ENCODE data around the gene HERC3.
A peak's percentile ranks its signal among the peaks of the same experiment; 100 is the strongest.

HERC3 gene

DNA sequence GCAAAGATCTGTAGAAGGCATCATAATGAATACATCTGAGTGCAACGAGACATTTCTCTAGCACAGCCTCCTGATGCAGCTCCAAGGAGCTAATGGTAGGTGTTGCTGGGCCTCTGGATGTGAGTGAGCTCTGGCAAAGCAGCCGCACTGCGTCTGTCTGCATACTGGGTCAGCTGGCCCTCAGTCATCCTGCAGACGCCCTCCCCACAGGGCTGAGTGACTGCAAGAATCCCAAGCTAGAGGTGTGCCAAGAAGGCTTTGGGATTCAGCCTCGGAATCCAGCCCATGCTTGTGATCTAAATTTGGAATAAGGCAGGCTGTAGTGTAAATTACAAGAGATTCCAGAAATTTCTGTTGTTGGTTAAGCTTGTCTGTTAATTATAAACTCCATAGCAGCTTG lies 18.5 kb downstream of the HERC3 start:
- H3K9me3 Mint-ChIP-seq: peaks cover 3% of the 10 kb centered on the region
- peak overlapping the region; percentile 71 to 95 (median 81) for H3K27ac Mint-ChIP-seq
- peaks cover 31% of the 10 kb centered on the region for H3K36me3 Mint-ChIP-seq (ENCODE audit: low read depth)
- TF ChIP-seq, protein P1, sequence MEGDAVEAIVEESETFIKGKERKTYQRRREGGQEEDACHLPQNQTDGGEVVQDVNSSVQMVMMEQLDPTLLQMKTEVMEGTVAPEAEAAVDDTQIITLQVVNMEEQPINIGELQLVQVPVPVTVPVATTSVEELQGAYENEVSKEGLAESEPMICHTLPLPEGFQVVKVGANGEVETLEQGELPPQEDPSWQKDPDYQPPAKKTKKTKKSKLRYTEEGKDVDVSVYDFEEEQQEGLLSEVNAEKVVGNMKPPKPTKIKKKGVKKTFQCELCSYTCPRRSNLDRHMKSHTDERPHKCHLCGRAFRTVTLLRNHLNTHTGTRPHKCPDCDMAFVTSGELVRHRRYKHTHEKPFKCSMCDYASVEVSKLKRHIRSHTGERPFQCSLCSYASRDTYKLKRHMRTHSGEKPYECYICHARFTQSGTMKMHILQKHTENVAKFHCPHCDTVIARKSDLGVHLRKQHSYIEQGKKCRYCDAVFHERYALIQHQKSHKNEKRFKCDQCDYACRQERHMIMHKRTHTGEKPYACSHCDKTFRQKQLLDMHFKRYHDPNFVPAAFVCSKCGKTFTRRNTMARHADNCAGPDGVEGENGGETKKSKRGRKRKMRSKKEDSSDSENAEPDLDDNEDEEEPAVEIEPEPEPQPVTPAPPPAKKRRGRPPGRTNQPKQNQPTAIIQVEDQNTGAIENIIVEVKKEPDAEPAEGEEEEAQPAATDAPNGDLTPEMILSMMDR (IDR thresholded peaks at IDR 0.05; ENCODE audit: unreplicated experiment in 3 of 3): no peak
- no peaks in the 10 kb centered on the region for H3K27me3 Mint-ChIP-seq (ENCODE audit: low read depth)
- H3K4me3 Mint-ChIP-seq: peak overlapping the region in 1 of 3 experiments; percentile 14
- H3K4me1 Mint-ChIP-seq: peaks cover 35% of the 10 kb centered on the region

DNA sequence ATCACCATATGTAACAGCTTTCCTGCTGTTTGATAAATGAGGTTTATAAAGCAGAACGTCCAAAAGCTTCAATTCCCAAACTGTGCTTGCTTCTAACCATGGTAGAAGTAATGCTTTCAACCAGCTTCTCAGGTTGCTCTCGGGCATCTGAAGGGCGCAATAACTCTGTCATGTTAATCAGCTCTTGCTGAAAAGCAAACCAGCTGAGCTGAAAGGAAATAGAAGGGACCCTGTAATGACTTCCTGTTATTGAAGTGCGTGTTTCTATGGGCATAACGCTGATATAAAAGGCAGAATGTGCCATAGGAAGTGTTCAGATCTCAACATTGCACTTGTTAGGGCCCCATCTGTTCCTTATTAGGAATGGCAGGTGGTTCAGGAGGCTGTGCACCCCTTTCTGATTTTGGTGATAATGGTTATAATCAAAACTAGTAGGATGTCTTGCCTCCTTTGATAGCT lies 21.2 kb downstream of the HERC3 start:
- no peaks in the 10 kb centered on the region for H3K27me3 Mint-ChIP-seq (ENCODE audit: low read depth)
- H3K36me3 Mint-ChIP-seq (ENCODE audit: low read depth): peaks cover 9% of the 10 kb centered on the region
- TF ChIP-seq, protein P1 (IDR thresholded peaks at IDR 0.05; ENCODE audit: unreplicated experiment in 3 of 3): no peak
- peaks cover 40% of the 10 kb centered on the region for H3K4me1 Mint-ChIP-seq
- no peak overlapping the region for H3K4me3 Mint-ChIP-seq
- no peaks in the 10 kb centered on the region for H3K9me3 Mint-ChIP-seq
- peak overlapping the region; percentile 51 to 95 (median 74) for H3K27ac Mint-ChIP-seq

DNA sequence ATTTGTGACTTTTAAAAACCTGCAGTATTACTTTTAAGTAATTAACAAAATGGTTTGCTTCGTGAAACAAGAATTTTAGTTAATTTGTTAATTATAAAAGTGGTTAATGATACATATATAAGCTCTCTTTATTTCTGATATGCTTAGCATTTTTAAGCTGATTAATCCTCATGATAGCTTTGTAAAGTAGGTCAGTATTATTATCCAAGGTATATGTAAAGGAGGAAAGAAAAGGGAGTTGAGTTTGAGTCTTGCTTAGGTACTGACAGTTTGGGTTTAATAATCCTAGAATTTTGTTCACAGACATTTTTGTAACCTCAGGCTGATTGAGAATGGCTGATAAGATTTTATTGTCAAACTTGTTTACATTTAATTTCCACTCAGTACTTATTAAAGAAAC lies 21.8 kb downstream of the HERC3 start:
- H3K9me3 Mint-ChIP-seq: no peaks in the 10 kb centered on the region
- H3K4me3 Mint-ChIP-seq: no peak overlapping the region
- no peaks in the 10 kb centered on the region for H3K27me3 Mint-ChIP-seq (ENCODE audit: low read depth)
- H3K4me1 Mint-ChIP-seq: peaks cover 40% of the 10 kb centered on the region
- H3K36me3 Mint-ChIP-seq (ENCODE audit: low read depth): peaks cover 4% of the 10 kb centered on the region
- TF ChIP-seq, protein P1 (IDR thresholded peaks at IDR 0.05; ENCODE audit: unreplicated experiment in 3 of 3): no peak
- no peak overlapping the region for H3K27ac Mint-ChIP-seq

- no peak overlapping the region for H3K27ac Mint-ChIP-seq
- no peak overlapping the region for H3K4me3 Mint-ChIP-seq
- H3K27me3 Mint-ChIP-seq (ENCODE audit: low read depth): no peaks in the 10 kb centered on the region
- peaks cover 27% of the 10 kb centered on the region for H3K4me1 Mint-ChIP-seq
- H3K9me3 Mint-ChIP-seq: no peaks in the 10 kb centered on the region
- TF ChIP-seq, protein P1 (IDR thresholded peaks at IDR 0.05; ENCODE audit: unreplicated experiment in 3 of 3): no peak
- no peaks in the 10 kb centered on the region for H3K36me3 Mint-ChIP-seq (ENCODE audit: low read depth)
Observed at GRCh38 chr4:88616275-88617150, 24.2 kb downstream of the HERC3 start.

DNA sequence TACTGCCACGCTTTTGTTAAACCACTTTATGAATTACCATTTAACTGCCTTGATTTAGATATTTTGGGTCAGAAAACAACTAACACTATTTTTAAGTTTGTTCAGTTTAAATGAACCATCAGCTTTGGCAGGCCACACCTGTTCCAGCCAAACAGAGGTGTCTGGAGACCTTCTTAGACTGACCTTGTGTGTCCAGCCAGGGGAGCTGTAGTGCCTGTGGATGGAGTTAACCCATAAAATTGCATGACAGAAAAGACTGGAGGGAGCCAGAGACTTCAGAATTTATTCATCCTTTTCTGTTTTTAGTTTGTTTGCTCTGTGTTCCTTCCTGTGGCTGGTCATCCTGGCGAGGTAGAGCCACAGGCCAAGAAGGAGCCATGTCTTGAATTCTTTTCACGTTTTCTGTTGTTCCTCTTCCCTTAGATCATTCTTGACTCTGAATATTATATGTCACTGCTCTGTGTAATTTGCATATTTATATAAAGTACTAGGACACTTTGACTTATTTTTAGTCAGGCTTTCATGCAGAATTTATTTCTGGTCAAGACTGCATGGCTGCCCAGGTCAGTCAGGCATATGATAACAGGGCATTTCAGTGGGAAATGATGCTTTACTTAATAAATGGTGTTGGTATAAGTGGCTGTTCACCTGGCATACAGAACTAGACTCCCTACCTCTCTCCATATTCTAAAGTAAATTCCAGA lies 26.7 kb downstream of the HERC3 start:
- Mint-ChIP-seq H3K4me3 (no peak overlapping the region), H3K9me3 (peaks cover 5% of the 10 kb centered on the region), H3K4me1 (peaks cover 4% of the 10 kb centered on the region), H3K27ac (peak overlapping the region in 1 of 3 experiments; percentile 16), H3K36me3 (ENCODE audit: low read depth) (peaks cover 12% of the 10 kb centered on the region), H3K27me3 (ENCODE audit: low read depth) (no peaks in the 10 kb centered on the region)
- TF ChIP-seq, protein P1 (IDR thresholded peaks at IDR 0.05; ENCODE audit: unreplicated experiment in 3 of 3): no peak

Measured in nephron (organoid).